CD4-positive, alpha-beta T cell treated with Interferon alpha-2 for 1 hour (primary cell): ENCODE data around the gene HSDL1.
"Not testable (repeated sequence)": the region's sequence is repeated elsewhere in the genome, so short reads cannot be mapped to it uniquely, and the experiment has no call there.

ENCODE experiments used
- DNase-seq, 2 donors: peaks; one replicate each; pipeline ENCODE4 v3.0.0-alpha.2; 2020 to 2022

Gene HSDL1

GRCh38 chr16:84137769-84138357, 7.1 kb downstream of the HSDL1 start:
- no peak for DNase-seq

- no peak for DNase-seq
Observed at GRCh38 chr16:84137287-84137686, 7.7 kb downstream of the HSDL1 start.

- DNase-seq = no peak
Observed at GRCh38 chr16:84136331-84137125, 8.4 kb downstream of the HSDL1 start.

- no peak for DNase-seq
Observed at GRCh38 chr16:84132527-84133285, 12.3 kb downstream of the HSDL1 start.

- no peak for DNase-seq
Observed at GRCh38 chr16:84131117-84131516, 13.9 kb downstream of the HSDL1 start.

GRCh38 chr16:84124257-84125073, 20.5 kb downstream of the HSDL1 start:
- DNase-seq = no peak

GRCh38 chr16:84121007-84121406, 24.0 kb downstream of the HSDL1 start:
- no peak for DNase-seq

GRCh38 chr16:84120023-84120422, 25.0 kb downstream of the HSDL1 start:
- no peak for DNase-seq

- no peak for DNase-seq
Observed at GRCh38 chr16:84119368-84119767, 25.6 kb downstream of the HSDL1 start.

- not testable (repeated sequence) for DNase-seq
Observed at GRCh38 chr16:84118315-84118714, 26.7 kb downstream of the HSDL1 start.

GRCh38 chr16:84117494-84117843, 27.5 kb downstream of the HSDL1 start:
- peak in 1 of 2 donors; percentile 24 for DNase-seq

GRCh38 chr16:84116720-84117493, 28.1 kb downstream of the HSDL1 start, which contains the start of gene MBTPS1:
MBTPS1 (minus strand) TSS chr16:84116942; CDS start chr16:84101783, 15,159 bp downstream.
- peak; percentile 98 for DNase-seq

- DNase-seq = peak; percentile 57 to 68
Observed at GRCh38 chr16:84115919-84116719, 28.9 kb downstream of the HSDL1 start.

- not testable (repeated sequence) for DNase-seq
Observed at GRCh38 chr16:84111949-84112348, 33.0 kb downstream of the HSDL1 start.

- DNase-seq = no peak
Observed at GRCh38 chr16:84111525-84111924, 33.5 kb downstream of the HSDL1 start.

GRCh38 chr16:84110527-84110926, 34.5 kb downstream of the HSDL1 start:
- DNase-seq = no peak

GRCh38 chr16:84109598-84110335, 35.2 kb downstream of the HSDL1 start:
- DNase-seq = no peak

GRCh38 chr16:84107921-84108320, 37.1 kb downstream of the HSDL1 start:
- DNase-seq = no peak

GRCh38 chr16:84105948-84106740, 38.8 kb downstream of the HSDL1 start:
- no peak for DNase-seq
